ENCODE results near the gene TTLL9. TPM values are rescaled to one million over a fixed set of nuclear protein-coding genes. Genes with fewer than 3 reads are reported as not detected.

Gene TTLL9
- total and polyA plus RNA-seq, 7 donors, result 0.15 to 1.1 TPM; not detected in 5

GRCh38 chr20:31833130-31833930, 37.1 kb upstream of the TTLL9 start:
- Histone ChIP-seq H3K27me3 (peaks cover 0 to 9% (median 0%) of the 10 kb centered on the region in 3 donors), H3K27ac (no peak overlapping the region), H3K36me3 (no peaks in the 10 kb centered on the region), H3K4me3 (no peak overlapping the region), H3K4me1 (peaks cover 0 to 17% (median 12%) of the 10 kb centered on the region in 4 donors), H3K9me3 (no peaks in the 10 kb centered on the region)
- no peak for DNase-seq
- intact Hi-C loops (cut with DNase I), result no loop called here
- TF ChIP-seq, protein P1, sequence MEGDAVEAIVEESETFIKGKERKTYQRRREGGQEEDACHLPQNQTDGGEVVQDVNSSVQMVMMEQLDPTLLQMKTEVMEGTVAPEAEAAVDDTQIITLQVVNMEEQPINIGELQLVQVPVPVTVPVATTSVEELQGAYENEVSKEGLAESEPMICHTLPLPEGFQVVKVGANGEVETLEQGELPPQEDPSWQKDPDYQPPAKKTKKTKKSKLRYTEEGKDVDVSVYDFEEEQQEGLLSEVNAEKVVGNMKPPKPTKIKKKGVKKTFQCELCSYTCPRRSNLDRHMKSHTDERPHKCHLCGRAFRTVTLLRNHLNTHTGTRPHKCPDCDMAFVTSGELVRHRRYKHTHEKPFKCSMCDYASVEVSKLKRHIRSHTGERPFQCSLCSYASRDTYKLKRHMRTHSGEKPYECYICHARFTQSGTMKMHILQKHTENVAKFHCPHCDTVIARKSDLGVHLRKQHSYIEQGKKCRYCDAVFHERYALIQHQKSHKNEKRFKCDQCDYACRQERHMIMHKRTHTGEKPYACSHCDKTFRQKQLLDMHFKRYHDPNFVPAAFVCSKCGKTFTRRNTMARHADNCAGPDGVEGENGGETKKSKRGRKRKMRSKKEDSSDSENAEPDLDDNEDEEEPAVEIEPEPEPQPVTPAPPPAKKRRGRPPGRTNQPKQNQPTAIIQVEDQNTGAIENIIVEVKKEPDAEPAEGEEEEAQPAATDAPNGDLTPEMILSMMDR (IDR thresholded peaks at IDR 0.05), result peak in 2 of 4 experiments; percentile 49 to 64
- TF ChIP-seq POLR2A (IDR thresholded peaks at IDR 0.05), result no peak
- TF ChIP-seq EP300 (IDR thresholded peaks at IDR 0.05), result no peak
- 53 to 69% methylated on average over 14 of the region's 14 CpGs for WGBS, 2 donors

- Histone ChIP-seq H3K27ac (no peak overlapping the region), H3K9me3 (no peaks in the 10 kb centered on the region), H3K27me3 (peaks cover 0 to 9% (median 0%) of the 10 kb centered on the region in 3 donors), H3K4me3 (no peak overlapping the region), H3K36me3 (no peaks in the 10 kb centered on the region), H3K4me1 (peaks cover 0 to 17% (median 12%) of the 10 kb centered on the region in 4 donors)
- 40 to 65% methylated on average over 20 of the region's 20 CpGs for WGBS, 2 donors
- intact Hi-C loops (cut with DNase I), result no loop called here
- DNase-seq, result no peak
- TF ChIP-seq EP300 (IDR thresholded peaks at IDR 0.05) (no peak), POLR2AphosphoS5 (IDR thresholded peaks at IDR 0.05) (no peak), POLR2A (IDR thresholded peaks at IDR 0.05) (no peak)
- TF ChIP-seq, protein P1 (IDR thresholded peaks at IDR 0.05), result no peak
These were observed 36.4 kb upstream of the TTLL9 start for GRCh38 chr20:31833931-31834521.

DNA sequence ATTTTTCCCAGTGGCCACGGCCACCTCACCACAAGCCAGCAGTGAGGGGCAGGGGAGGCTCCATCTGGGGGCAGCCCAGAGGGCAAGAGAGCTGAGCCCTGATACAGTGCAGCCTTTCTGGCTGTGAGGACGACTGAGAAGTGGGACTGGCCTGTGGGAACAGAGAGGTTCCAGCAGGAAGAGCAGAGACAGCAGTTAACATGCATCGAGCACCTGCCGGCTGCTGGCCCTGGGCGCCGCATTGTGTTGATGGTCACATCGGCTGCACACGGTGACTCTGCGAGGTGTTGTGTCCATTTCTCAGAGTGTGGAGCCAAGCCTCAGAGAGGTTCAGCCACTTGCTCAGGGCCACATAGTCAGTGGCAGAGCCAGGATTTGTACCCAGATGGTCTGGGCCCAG, 34.9 kb upstream of the TTLL9 start:
- H3K9me3 ChIP-seq, result no peaks in the 10 kb centered on the region
- H3K4me1 ChIP-seq, result peaks cover 0 to 17% (median 12%) of the 10 kb centered on the region in 4 donors
- no peak for DNase-seq
- intact Hi-C loops (cut with DNase I), result no loop called here
- TF ChIP-seq, protein P1 (IDR thresholded peaks at IDR 0.05), result no peak
- TF ChIP-seq EP300 (IDR thresholded peaks at IDR 0.05) (no peak), POLR2A (IDR thresholded peaks at IDR 0.05) (no peak), POLR2AphosphoS5 (IDR thresholded peaks at IDR 0.05) (no peak)
- no peaks in the 10 kb centered on the region for H3K36me3 ChIP-seq
- peaks cover 0 to 9% (median 0%) of the 10 kb centered on the region in 3 donors for H3K27me3 ChIP-seq
- WGBS, 2 donors, result 75 to 78% methylated on average over 9 of the region's 9 CpGs
- H3K4me3 ChIP-seq, result no peak overlapping the region
- H3K27ac ChIP-seq, result no peak overlapping the region

DNA sequence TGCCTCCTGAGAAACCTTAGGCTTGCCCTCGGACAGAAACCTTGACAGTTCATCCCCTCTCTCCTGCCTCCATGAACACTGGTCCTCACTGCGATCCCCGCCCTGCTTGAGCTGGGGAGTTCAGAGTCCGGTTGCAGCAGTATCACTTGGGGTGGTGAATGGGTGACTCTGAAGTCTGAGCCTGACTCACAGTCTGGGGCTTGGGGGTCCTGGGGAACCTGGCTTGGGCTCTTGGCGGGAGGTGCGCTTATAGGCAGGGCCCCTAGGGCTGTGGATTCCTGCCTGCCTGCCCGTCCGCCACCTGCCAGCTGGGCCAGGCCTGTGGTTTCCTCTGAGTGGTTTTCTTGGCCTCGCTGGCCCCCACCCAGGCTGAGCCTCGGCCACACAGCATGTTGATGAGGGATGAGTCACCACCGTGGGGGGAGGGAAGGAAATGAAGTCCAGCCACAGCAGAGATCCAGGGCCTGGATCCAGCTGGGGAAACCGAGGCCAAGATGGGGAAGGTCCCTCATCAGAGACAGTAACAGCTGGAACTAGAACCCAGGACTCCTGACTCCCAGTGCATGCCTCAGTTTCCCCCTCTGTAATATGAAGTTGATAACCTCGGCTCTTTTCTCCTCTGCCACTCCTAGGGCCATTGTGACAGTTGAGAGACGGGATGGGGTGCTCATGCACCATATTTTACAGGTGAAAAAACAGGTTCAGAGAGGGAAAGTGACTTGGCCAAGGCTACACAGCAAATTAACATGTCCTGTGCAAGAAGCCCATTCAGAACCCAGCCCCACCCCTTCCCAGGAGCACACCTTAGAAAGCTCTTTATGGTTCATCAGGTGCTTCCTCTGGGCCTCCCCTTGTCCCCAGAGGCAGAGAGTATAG, 34.2 kb upstream of the TTLL9 start:
- peaks cover 0 to 9% (median 0%) of the 10 kb centered on the region in 3 donors for H3K27me3 ChIP-seq
- H3K9me3 ChIP-seq, result no peaks in the 10 kb centered on the region
- H3K4me1 ChIP-seq, result peaks cover 0 to 17% (median 12%) of the 10 kb centered on the region in 4 donors
- H3K4me3 ChIP-seq, result no peak overlapping the region
- intact Hi-C loops (cut with DNase I), result no loop called here
- H3K27ac ChIP-seq, result no peak overlapping the region
- 26 to 33% methylated on average over 14 of the region's 14 CpGs for WGBS, 2 donors
- H3K36me3 ChIP-seq, result no peaks in the 10 kb centered on the region
- DNase-seq, result peak; percentile 83
- TF ChIP-seq, protein P1 (IDR thresholded peaks at IDR 0.05), result no peak
- TF ChIP-seq EP300 (IDR thresholded peaks at IDR 0.05) (no peak), POLR2A (IDR thresholded peaks at IDR 0.05) (no peak), POLR2AphosphoS5 (IDR thresholded peaks at IDR 0.05) (peak in 1 of 4 donors; percentile 14)
